Measurements from ENCODE around the gene CDH13.

- TF ChIP-seq, protein P1, sequence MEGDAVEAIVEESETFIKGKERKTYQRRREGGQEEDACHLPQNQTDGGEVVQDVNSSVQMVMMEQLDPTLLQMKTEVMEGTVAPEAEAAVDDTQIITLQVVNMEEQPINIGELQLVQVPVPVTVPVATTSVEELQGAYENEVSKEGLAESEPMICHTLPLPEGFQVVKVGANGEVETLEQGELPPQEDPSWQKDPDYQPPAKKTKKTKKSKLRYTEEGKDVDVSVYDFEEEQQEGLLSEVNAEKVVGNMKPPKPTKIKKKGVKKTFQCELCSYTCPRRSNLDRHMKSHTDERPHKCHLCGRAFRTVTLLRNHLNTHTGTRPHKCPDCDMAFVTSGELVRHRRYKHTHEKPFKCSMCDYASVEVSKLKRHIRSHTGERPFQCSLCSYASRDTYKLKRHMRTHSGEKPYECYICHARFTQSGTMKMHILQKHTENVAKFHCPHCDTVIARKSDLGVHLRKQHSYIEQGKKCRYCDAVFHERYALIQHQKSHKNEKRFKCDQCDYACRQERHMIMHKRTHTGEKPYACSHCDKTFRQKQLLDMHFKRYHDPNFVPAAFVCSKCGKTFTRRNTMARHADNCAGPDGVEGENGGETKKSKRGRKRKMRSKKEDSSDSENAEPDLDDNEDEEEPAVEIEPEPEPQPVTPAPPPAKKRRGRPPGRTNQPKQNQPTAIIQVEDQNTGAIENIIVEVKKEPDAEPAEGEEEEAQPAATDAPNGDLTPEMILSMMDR (IDR thresholded peaks at IDR 0.05; ENCODE audit: low read length), result no peak
- TF ChIP-seq EZH2 (optimal IDR thresholded peaks at IDR 0.05; ENCODE audit: low read depth, low read length) (no peak), EZH2phosphoT487 (IDR thresholded peaks at IDR 0.05; ENCODE audit: low read length) (no peak)
Measured at GRCh38 chr16:83271970-83272575, 645.3 kb downstream of the CDH13 start.
